Measurements from ENCODE around the gene IGSF22.

GRCh38 chr11:18743900-18744514 is 18.0 kb upstream of the IGSF22 start:
- TF ChIP-seq CTCF (IDR thresholded peaks at IDR 0.05): no peak
- no peak for TF ChIP-seq POLR2AphosphoS5 (IDR thresholded peaks at IDR 0.05)

Data from gastroesophageal sphincter (tissue), 3 donors.